ENCODE measurements around the gene FBXW10B. TPM values are rescaled to one million over a fixed set of nuclear protein-coding genes. Genes with fewer than 3 reads are reported as not detected.

The FBXW10B gene
- total RNA-seq, 2 experiments from 2014 or later: 0.45 TPM; not detected in 1

GRCh38 chr17:15652960-15653359, 33.5 kb upstream of the FBXW10B start:
- no peak for TF ChIP-seq CTCF (IDR thresholded peaks at IDR 0.05)
- intact Hi-C loops (cut with DNase I, micrococcal nuclease): no loop called here
- peaks cover 10% of the 10 kb centered on the region for H3K4me1 Mint-ChIP-seq (ENCODE audit: low read depth)
- H3K27ac ChIP-seq (ENCODE audit: low read depth in 1 of 2, low read length in 2 of 2): no peak overlapping the region
- DNase-seq (no peak), ATAC-seq (ENCODE audit: poor library complexity) (no peak)
- no peaks in the 10 kb centered on the region for H3K36me3 Mint-ChIP-seq (ENCODE audit: low read depth)
- peaks cover 12% of the 10 kb centered on the region for H3K4me1 ChIP-seq (ENCODE audit: insufficient read depth, low read length)
- H3K27ac Mint-ChIP-seq: no peak overlapping the region
- H3K36me3 ChIP-seq (ENCODE audit: insufficient read depth, low read length): peaks cover 5% of the 10 kb centered on the region
- no peaks in the 10 kb centered on the region for H3K27me3 ChIP-seq (ENCODE audit: control insufficient read depth in 1 of 2, insufficient read depth in 2 of 2, low read length in 2 of 2)
- ChIA-PET POLR2A (no interaction called here), CTCF (no interaction called here)
- H3K9me3 Mint-ChIP-seq: no peaks in the 10 kb centered on the region
- no peaks in the 10 kb centered on the region for H3K9me3 ChIP-seq (ENCODE audit: control insufficient read depth in 1 of 2, insufficient read depth in 1 of 2, low read length in 2 of 2)
- no peak overlapping the region for H3K4me3 ChIP-seq (ENCODE audit: low read length)
- no peaks in the 10 kb centered on the region for H3K27me3 Mint-ChIP-seq
- H3K4me3 Mint-ChIP-seq: no peak overlapping the region

GRCh38 chr17:15651583-15652110, 32.1 kb upstream of the FBXW10B start:
- Mint-ChIP-seq H3K27me3 (no peaks in the 10 kb centered on the region), H3K9me3 (no peaks in the 10 kb centered on the region), H3K4me1 (ENCODE audit: low read depth) (peaks cover 10% of the 10 kb centered on the region), H3K27ac (no peak overlapping the region), H3K4me3 (peak overlapping the region; percentile 49), H3K36me3 (ENCODE audit: low read depth) (no peaks in the 10 kb centered on the region)
- no peak for TF ChIP-seq CTCF (IDR thresholded peaks at IDR 0.05)
- intact Hi-C loops (cut with DNase I, micrococcal nuclease): no loop called here
- Histone ChIP-seq H3K4me3 (ENCODE audit: low read length) (peak overlapping the region; percentile 31), H3K9me3 (ENCODE audit: control insufficient read depth in 1 of 2, insufficient read depth in 1 of 2, low read length in 2 of 2) (no peaks in the 10 kb centered on the region), H3K27ac (ENCODE audit: low read depth in 1 of 2, low read length in 2 of 2) (no peak overlapping the region), H3K4me1 (ENCODE audit: insufficient read depth, low read length) (peaks cover 12% of the 10 kb centered on the region), H3K27me3 (ENCODE audit: control insufficient read depth in 1 of 2, insufficient read depth in 2 of 2, low read length in 2 of 2) (no peaks in the 10 kb centered on the region), H3K36me3 (ENCODE audit: insufficient read depth, low read length) (no peaks in the 10 kb centered on the region)
- ATAC-seq (ENCODE audit: poor library complexity): peak; percentile 57
- POLR2A ChIA-PET: no interaction called here
- CTCF ChIA-PET: no interaction called here
- peak in 10 of 14 experiments; percentile 1 to 71 (median 28) for DNase-seq

- ChIA-PET CTCF (no interaction called here), POLR2A (no interaction called here)
- H3K4me1 Mint-ChIP-seq (ENCODE audit: low read depth): peaks cover 10% of the 10 kb centered on the region
- intact Hi-C loops (cut with DNase I, micrococcal nuclease): no loop called here
- H3K9me3 Mint-ChIP-seq: no peaks in the 10 kb centered on the region
- Histone ChIP-seq H3K4me3 (ENCODE audit: low read length) (peak overlapping the region; percentile 31), H3K9me3 (ENCODE audit: control insufficient read depth in 1 of 2, insufficient read depth in 1 of 2, low read length in 2 of 2) (no peaks in the 10 kb centered on the region), H3K27ac (ENCODE audit: low read depth in 1 of 2, low read length in 2 of 2) (no peak overlapping the region), H3K27me3 (ENCODE audit: control insufficient read depth in 1 of 2, insufficient read depth in 2 of 2, low read length in 2 of 2) (no peaks in the 10 kb centered on the region), H3K4me1 (ENCODE audit: insufficient read depth, low read length) (peaks cover 12% of the 10 kb centered on the region), H3K36me3 (ENCODE audit: insufficient read depth, low read length) (no peaks in the 10 kb centered on the region)
- peak overlapping the region; percentile 49 for H3K4me3 Mint-ChIP-seq
- no peaks in the 10 kb centered on the region for H3K36me3 Mint-ChIP-seq (ENCODE audit: low read depth)
- no peak overlapping the region for H3K27ac Mint-ChIP-seq
- no peak for ATAC-seq (ENCODE audit: poor library complexity)
- H3K27me3 Mint-ChIP-seq: no peaks in the 10 kb centered on the region
- no peak for DNase-seq
- TF ChIP-seq CTCF (IDR thresholded peaks at IDR 0.05): no peak
Observed at GRCh38 chr17:15650741-15651582, 31.5 kb upstream of the FBXW10B start.

Data from CD4-positive, alpha-beta T cell (primary cell).